A549 (cell line): ENCODE results near the gene NCAPD2. TPM values are rescaled to one million over a fixed set of nuclear protein-coding genes. Genes with fewer than 3 reads are reported as not detected.
A peak's percentile ranks its signal among the peaks of the same experiment; 100 is the strongest.
"Not testable (repeated sequence)": the region's sequence is repeated elsewhere in the genome, so short reads cannot be mapped to it uniquely, and the experiment has no call there.

Experiments
- ATAC-seq, 2 experiments: fragments of 200-7000 bp in 1 of 2; fragments of >200 bp in 1 of 2; cut with Nextera tagmentation in 1 of 2; cut with Tn5 transposase in 1 of 2; 3 replicates each; pipeline versions ENCODE4 v1.8.0 to v1.9.1; 2018 to 2020; ENCODE audit warnings: mild to moderate bottlenecking in 1 of 2, moderate library complexity in 1 of 2
- CTCF ChIA-PET: fragments of 300-600 bp; sonication (Branson Sonifier 250); formaldehyde crosslinking; extraction: SDS; loops from one replicate; lab custom pipeline; 2021; ENCODE audit warnings: antibody characterized with exemption, inconsistent platforms; lab: Yijun Ruan, JAX
- POLR2A ChIA-PET: fragments of 350-600 bp; formaldehyde crosslinking; extraction: SDS; loops from one replicate; lab custom pipeline; 2021; ENCODE audit warnings: antibody characterized with exemption, inconsistent platforms; lab: Yijun Ruan, JAX
- DNase-seq, 2 experiments: peaks; one replicate each; pipeline versions ENCODE4 v3.0.0 to v3.0.0-alpha.2; 2011 to 2016; ENCODE audit warnings: low read depth in 1 of 2, low spot score in 1 of 2
- FAIRE-seq: peaks from 2 replicates; lab custom pipeline; 2011; peaks lifted over from hg19 to GRCh38; lab: Jason Lieb, UNC
- H3K27ac ChIP-seq, 2 experiments: fragments of >200 bp; sonication (Bioruptor Twin); formaldehyde crosslinking; 3 replicates each; pipeline ENCODE4 v1.5.1; 2016 to 2017
- H3K4me1 ChIP-seq: fragments of >200 bp; sonication (Bioruptor Twin); formaldehyde crosslinking; 3 replicates; pipeline ENCODE4 v1.6.1; 2016
- H3K4me2 ChIP-seq: fragments of >200 bp; sonication (Bioruptor Twin); formaldehyde crosslinking; 3 replicates; pipeline ENCODE4 v1.6.1; 2016
- H3K4me3 ChIP-seq: fragments of >200 bp; sonication (Bioruptor Twin); formaldehyde crosslinking; 3 replicates; pipeline ENCODE4 v1.5.1; 2016
- H3K9me3 ChIP-seq: fragments of >200 bp; sonication (Bioruptor Twin); formaldehyde crosslinking; 3 replicates; pipeline ENCODE4 v1.6.1; 2016
- BHLHE40 ChIP-seq: IDR thresholded peaks from 2 replicates; pipeline ENCODE4 v1.6.1; 2012; ENCODE audit warnings: low read depth, low read length, inconsistent platforms
- CTCF ChIP-seq: fragments of >200 bp; sonication (Bioruptor Twin); formaldehyde crosslinking; IDR thresholded peaks from 3 replicates; pipeline ENCODE4 v1.5.1; 2016
- E2F6 ChIP-seq: IDR thresholded peaks from 2 replicates; pipeline ENCODE4 v1.6.1; 2012; ENCODE audit warnings: low read depth, borderline replicate concordance
- FOSB ChIP-seq: fragments of 250-450 bp; sonication (Bioruptor Pico); IDR thresholded peaks from 2 replicates; pipeline ENCODE4 v1.5.0; 2020; ENCODE audit warnings: mild to moderate bottlenecking, moderate library complexity
- FOSL2 ChIP-seq, 2 experiments: fragments of 450-650 bp in 1 of 2; fragments of >200 bp in 1 of 2; sonication (Bioruptor Twin) in 1 of 2; formaldehyde crosslinking; IDR thresholded peaks; 2 replicates each; pipeline versions ENCODE4 v1.5.0 to v1.6.1; 2016 to 2020; ENCODE audit warnings: mild to moderate bottlenecking in 1 of 2, moderate library complexity in 1 of 2
- GATA3 ChIP-seq: IDR thresholded peaks from 2 replicates; pipeline ENCODE4 v1.6.1; 2012; ENCODE audit warnings: borderline replicate concordance
- HES2 ChIP-seq: fragments of >200 bp; sonication (Bioruptor Twin); formaldehyde crosslinking; IDR thresholded peaks from 2 replicates; pipeline ENCODE4 v1.6.1; 2016
- HEYL ChIP-seq: fragments of 250-450 bp; sonication (Bioruptor Pico); IDR thresholded peaks from 2 replicates; pipeline ENCODE4 v1.8.0; 2021; ENCODE audit warnings: mild to moderate bottlenecking, moderate library complexity
- HOXA7 ChIP-seq: fragments of 250-450 bp; sonication (Bioruptor Pico); IDR thresholded peaks from 2 replicates; pipeline ENCODE4 v1.5.0; 2020; ENCODE audit warnings: mild to moderate bottlenecking, moderate library complexity
- HOXB13 ChIP-seq: fragments of 250-450 bp; sonication (Bioruptor Pico); IDR thresholded peaks from 2 replicates; pipeline ENCODE4 v1.5.0; 2020; ENCODE audit warnings: low read depth, mild to moderate bottlenecking, moderate library complexity
- JUNB ChIP-seq: fragments of >200 bp; sonication (Bioruptor Twin); formaldehyde crosslinking; IDR thresholded peaks from 2 replicates; pipeline ENCODE4 v1.6.1; 2016
- KDM5A ChIP-seq: fragments of 200-600 bp; sonication (generic); IDR thresholded peaks from 2 replicates; pipeline ENCODE4 v1.6.1; 2016; ENCODE audit warnings: antibody characterized with exemption, mild to moderate bottlenecking
- MAFK ChIP-seq: fragments of 450-650 bp; IDR thresholded peaks from 2 replicates; pipeline ENCODE4 v1.6.1; 2014; ENCODE audit not compliant: partially characterized antibody
- MAZ ChIP-seq: fragments of 150-350 bp; IDR thresholded peaks from 2 replicates; pipeline ENCODE4 v1.6.1; 2014; ENCODE audit warnings: antibody characterized with exemption, low read depth, low read length, borderline replicate concordance
- MYC ChIP-seq: IDR thresholded peaks from 2 replicates; pipeline ENCODE4 v1.6.1; 2012; ENCODE audit warnings: mild to moderate bottlenecking, inconsistent platforms, low read length, improper control_type of control experiment, borderline replicate concordance
- NR3C1 ChIP-seq: fragments of >200 bp; sonication (Bioruptor Twin); formaldehyde crosslinking; IDR thresholded peaks from 3 replicates; pipeline ENCODE4 v1.6.1; 2017
- POLR2A ChIP-seq: IDR thresholded peaks from 2 replicates; pipeline ENCODE4 v1.6.1; 2012; ENCODE audit warnings: mild to moderate bottlenecking, low read length
- POLR2AphosphoS2 ChIP-seq: conservative IDR thresholded peaks from 2 replicates; pipeline ENCODE4 v1.6.1; 2012; ENCODE audit warnings: low read length, improper control_type of control experiment, inconsistent platforms
- RAD21 ChIP-seq, 2 experiments: fragments of >200 bp in 1 of 2; sonication (Bioruptor Twin) in 1 of 2; formaldehyde crosslinking in 1 of 2; IDR thresholded peaks in 1 of 2; conservative IDR thresholded peaks in 1 of 2; 2 replicates in 1 of 2; 3 replicates in 1 of 2; pipeline ENCODE4 v1.6.1; 2012 to 2018; ENCODE audit warnings: inconsistent platforms in 1 of 2
- RARB ChIP-seq: fragments of 250-450 bp; sonication (Bioruptor Pico); IDR thresholded peaks from 2 replicates; pipeline ENCODE4 v1.8.0; 2021; ENCODE audit warnings: mild to moderate bottlenecking, moderate library complexity
- RFX5 ChIP-seq: fragments of 450-650 bp; IDR thresholded peaks from 2 replicates; pipeline ENCODE4 v1.7.1; 2014; ENCODE audit warnings: antibody characterized with exemption, mild to moderate bottlenecking, moderate library complexity
- SREBF2 ChIP-seq: fragments of 450-650 bp; IDR thresholded peaks from 2 replicates; pipeline ENCODE4 v1.6.1; 2014; ENCODE audit warnings: mild to moderate bottlenecking, moderate library complexity
- USF2 ChIP-seq: fragments of 450-650 bp; IDR thresholded peaks from 2 replicates; pipeline ENCODE4 v1.6.1; 2014; ENCODE audit warnings: antibody characterized with exemption
- ZC3H11A ChIP-seq: fragments of 450-650 bp; IDR thresholded peaks from 2 replicates; pipeline ENCODE4 v1.6.1; 2014; ENCODE audit warnings: antibody characterized with exemption, mild to moderate bottlenecking
- whole genome bisulfite sequencing: methylation state at CpG from one replicate; pipeline ENCODE4 v1.1.6; 2017; ENCODE audit errors: missing lambda C conversion rate; 5-methylcytosine and 5-hydroxymethylcytosine counted together
- polyA plus RNA-seq, 4 experiments: library from polyadenylated mRNA; depleted of rRNA in 3 of 4; stranded (reverse); fragments of >200 nt; fragmentation: RNase III in 1 of 4; extraction: RNeasy Plus Mini Kit Qiagen cat#74134 plus additional on column Dnase treatment in 1 of 4; gene quantifications; 2 replicates in 3 of 4; 3 replicates in 1 of 4; pipeline ENCODE4 v1.2.3, GENCODE V29; 2011 to 2017

Gene NCAPD2
- polyA plus RNA-seq, 2 of the 4 experiments (the other 2 are of a cell fraction), result 82.0 to 130 TPM

GRCh38 chr12:6556857-6557256, 63.0 kb downstream of the NCAPD2 start:
- WGBS, result 74% methylated on average over 4 of the region's 4 CpGs
- no peak overlapping the region for H3K4me3 ChIP-seq
- TF ChIP-seq JUNB, result no peak
- TF ChIP-seq POLR2A, result no peak
- TF ChIP-seq ZC3H11A, result no peak
- no peak for TF ChIP-seq BHLHE40
- no peak for TF ChIP-seq POLR2AphosphoS2
- no peak for TF ChIP-seq KDM5A
- no peak for TF ChIP-seq HES2
- no peak for TF ChIP-seq HEYL (CRISPR knock-in tag)
- CTCF ChIA-PET, result interaction anchor here (0.9 to 25.9 kb wide), 10 partner anchors 1 to 224 kb away, joined by 3 to 491 read pairs (median 9); partner anchors contain the start of genes GAPDH, IFFO1 and NOP2
- no peak for DNase-seq
- peaks cover 9% of the 10 kb centered on the region for H3K4me1 ChIP-seq
- no peak for ATAC-seq
- FAIRE-seq, result no peak
- no peaks in the 10 kb centered on the region for H3K9me3 ChIP-seq
- H3K27ac ChIP-seq, result no peak overlapping the region
- H3K4me2 ChIP-seq, result no peak overlapping the region
- POLR2A ChIA-PET, result interaction anchor here (0.9 kb wide), 1 partner anchor 11 kb away, joined by 3 read pairs; the partner anchor contains the start of gene NOP2

- H3K4me2 ChIP-seq, H3K27ac ChIP-seq, H3K9me3 ChIP-seq, H3K4me3 ChIP-seq, FAIRE-seq, H3K4me1 ChIP-seq: not testable (repeated sequence)
- ChIA-PET CTCF (interaction anchor here (0.6 to 25.9 kb wide), 17 partner anchors 1 to 225 kb away, joined by 3 to 491 read pairs (median 5); partner anchors contain the start of genes GAPDH, IFFO1 and NOP2), POLR2A (interaction anchor here (0.6 to 1.0 kb wide), 7 partner anchors 10 to 319 kb away, joined by 3 to 8 read pairs (median 4); partner anchors contain the start of genes GAPDH and NOP2)
- ATAC-seq, result peak in 1 of 2 experiments; percentile 50; a peak in 3 of 6 replicates
- 74% methylated on average over 14 of the region's 14 CpGs for WGBS
- peak; percentile 75 to 84 for DNase-seq
- peak; percentile 40 to 49; a peak in 4 of 5 replicates for TF ChIP-seq RAD21 (conservative IDR thresholded peaks at IDR 0.05 in 1 of 2, IDR thresholded peaks at IDR 0.05 in 1 of 2)
- peak; percentile 61 for TF ChIP-seq CTCF
Measured at GRCh38 chr12:6558014-6558760, 64.3 kb downstream of the NCAPD2 start.

- FAIRE-seq (no peak), DNase-seq (no peak), ATAC-seq (0 out of 6 replicates have a peak, but pooled peaks of 1 of the 2 experiments have one; percentile 14)
- H3K9me3 ChIP-seq, result no peaks in the 10 kb centered on the region
- POLR2A ChIA-PET, result interaction anchor here (1.0 to 1.6 kb wide), 2 partner anchors 20 to 25 kb away, joined by 4 read pairs; partner anchors contain the start of gene GAPDH
- no peaks in the 10 kb centered on the region for H3K4me1 ChIP-seq
- H3K27ac ChIP-seq, result no peak overlapping the region
- CTCF ChIA-PET, result interaction anchor here (0.5 to 25.9 kb wide), 7 partner anchors 2 to 215 kb away, joined by 4 to 491 read pairs (median 11); partner anchors contain the start of genes GAPDH, IFFO1 and NOP2
- H3K4me2 ChIP-seq, result no peak overlapping the region
- 93% methylated on average over 1 of the region's 1 CpG for WGBS
- no peak overlapping the region for H3K4me3 ChIP-seq
- peak; percentile 18 for TF ChIP-seq MAFK
- no peak for TF ChIP-seq RFX5
Measured at GRCh38 chr12:6559500-6559899, 65.6 kb downstream of the NCAPD2 start.

GRCh38 chr12:6560501-6561205, 66.8 kb downstream of the NCAPD2 start:
- FAIRE-seq (no peak), DNase-seq (no peak), ATAC-seq (no peak)
- ChIA-PET CTCF (interaction anchor here (0.7 to 24.1 kb wide), 4 partner anchors 10 to 42 kb away, joined by 3 to 491 read pairs (median 3); partner anchors contain the start of genes GAPDH and IFFO1), POLR2A (interaction anchor here (1.0 to 1.6 kb wide), 2 partner anchors 21 to 202 kb away, joined by 4 to 6 read pairs; no protein-coding TSS in a partner anchor)
- Histone ChIP-seq H3K4me1 (no peaks in the 10 kb centered on the region), H3K27ac (no peak overlapping the region), H3K4me3 (no peak overlapping the region), H3K4me2 (no peak overlapping the region), H3K9me3 (no peaks in the 10 kb centered on the region)
- WGBS, result 89% methylated on average over 12 of the region's 13 CpGs
- TF ChIP-seq GATA3, result no peak
- TF ChIP-seq HOXB13, result no peak
- no peak for TF ChIP-seq FOSL2 (IDR thresholded peaks at IDR 0.05)
- no peak for TF ChIP-seq FOSL2 (CRISPR knock-in tag; IDR thresholded peaks at IDR 0.05)
- TF ChIP-seq E2F6, result no peak
- TF ChIP-seq HOXA7 (CRISPR knock-in tag), result no peak
- TF ChIP-seq FOSB (CRISPR knock-in tag), result no peak
- no peak for TF ChIP-seq USF2
- TF ChIP-seq MAFK, result no peak
- no peak for TF ChIP-seq KDM5A
- no peak for TF ChIP-seq MYC
- no peak for TF ChIP-seq MAZ
- no peak for TF ChIP-seq NR3C1
- no peak for TF ChIP-seq RAD21 (conservative IDR thresholded peaks at IDR 0.05 in 1 of 2, IDR thresholded peaks at IDR 0.05 in 1 of 2)
- no peak for TF ChIP-seq RARB (CRISPR knock-in tag)
- TF ChIP-seq SREBF2, result no peak
